Body of pancreas (tissue), 4 donors: ENCODE measurements around the gene C17orf58. TPM values are rescaled to one million over a fixed set of nuclear protein-coding genes. Genes with fewer than 3 reads are reported as not detected.

Experiments used
- ATAC-seq: fragments of 150-250 bp; one replicate; pipeline ENCODE4 v1.9.1; 2016
- DNase-seq, 4 donors: peaks; one replicate each; pipeline ENCODE4 v3.0.0-alpha.2; 2019
- H3K27ac ChIP-seq, 4 donors: fragments of 200-600 bp; sonication (generic); 1 replicate in 3 of 4; 2 replicates in 1 of 4; pipeline versions ENCODE4 v1.5.1 to v1.6.1; 2016 to 2019; ENCODE audit warnings: mild to moderate bottlenecking in 1 of 4, mixed read lengths in 1 of 4, moderate library complexity in 1 of 4
- H3K27me3 ChIP-seq, 2 donors: fragments of 200-600 bp; sonication (generic); one replicate each; pipeline ENCODE4 v1.6.0; 2016; ENCODE audit warnings: mild to moderate bottlenecking in 1 of 2
- H3K36me3 ChIP-seq, 2 donors: fragments of 200-600 bp; sonication (generic); replicated peaks in 1 of 2; 2 replicates each; pipeline ENCODE4 v1.5.1; 2016; ENCODE audit warnings: low read depth in 2 of 2; ENCODE audit not compliant: insufficient read depth in 1 of 2
- H3K4me1 ChIP-seq: fragments of 200-600 bp; sonication (generic); one replicate; pipeline ENCODE4 v1.6.0; 2016
- H3K4me3 ChIP-seq, 2 donors: fragments of 200-600 bp; sonication (generic); 1 replicate in 1 of 2; 2 replicates in 1 of 2; pipeline ENCODE4 v1.5.1; 2016 to 2019
- H3K9me3 ChIP-seq, 3 donors: fragments of 200-600 bp; sonication (generic); 1 replicate in 2 of 3; 2 replicates in 1 of 3; pipeline ENCODE4 v1.5.1; 2016
- POLR2A ChIP-seq, 3 donors: fragments of 450-650 bp; IDR thresholded peaks; one replicate each; pipeline ENCODE4 v1.6.1; 2016; ENCODE audit warnings: antibody characterized with exemption in 3 of 3, mild to moderate bottlenecking in 2 of 3
- WGBS, 2 donors: methylation state at CpG; one replicate each; pipeline ENCODE4 v1.1.5; 2017; 5-methylcytosine and 5-hydroxymethylcytosine counted together
- intact Hi-C: fragments of 100-400 bp; cut with DNase I; formaldehyde crosslinking; loops from one replicate; pipeline ENCODE4 v1.15.1; 2023
- total RNA-seq, 2 donors: library from RNA; depleted of rRNA; stranded (reverse); fragments of >200 nt; gene quantifications; one replicate each; pipeline ENCODE4 v1.1.0, GENCODE V29; 2016
- TF ChIP-seq, protein P1 (sequence below), 7 experiments: fragments of 450-650 bp in 4 of 7; fragments of 200-600 bp in 3 of 7; sonication (generic) in 3 of 7; IDR thresholded peaks; one replicate each; pipeline ENCODE4 v1.5.1; 2016 to 2019; ENCODE audit warnings: antibody characterized with exemption in 7 of 7

C17orf58 gene
- total RNA-seq, 2 donors from 2014 or later, result 6.0 to 6.3 TPM

DNA sequence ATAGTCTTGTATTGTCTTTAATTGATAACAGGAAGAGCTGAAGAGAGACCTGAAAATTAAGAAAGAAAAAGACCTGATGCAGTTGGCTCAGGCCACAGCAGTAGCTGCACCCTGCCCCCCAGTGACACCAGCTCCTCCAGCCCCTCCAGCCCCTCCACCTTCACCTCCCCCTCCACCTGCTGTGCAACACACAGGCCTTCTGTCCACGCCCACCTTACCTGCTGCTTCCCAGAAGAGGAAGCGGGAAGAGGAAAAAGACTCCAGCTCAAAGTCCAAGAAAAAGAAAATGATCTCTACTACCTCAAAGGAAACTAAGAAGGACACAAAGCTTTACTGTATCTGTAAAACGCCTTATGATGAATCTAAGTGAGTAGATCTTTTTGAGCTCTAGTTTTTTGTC, 36.8 kb downstream of the C17orf58 start:
- WGBS, 2 donors, result 79 to 89% methylated on average over 3 of the region's 3 CpGs
- H3K27ac ChIP-seq, result no peak overlapping the region
- TF ChIP-seq, protein P1, sequence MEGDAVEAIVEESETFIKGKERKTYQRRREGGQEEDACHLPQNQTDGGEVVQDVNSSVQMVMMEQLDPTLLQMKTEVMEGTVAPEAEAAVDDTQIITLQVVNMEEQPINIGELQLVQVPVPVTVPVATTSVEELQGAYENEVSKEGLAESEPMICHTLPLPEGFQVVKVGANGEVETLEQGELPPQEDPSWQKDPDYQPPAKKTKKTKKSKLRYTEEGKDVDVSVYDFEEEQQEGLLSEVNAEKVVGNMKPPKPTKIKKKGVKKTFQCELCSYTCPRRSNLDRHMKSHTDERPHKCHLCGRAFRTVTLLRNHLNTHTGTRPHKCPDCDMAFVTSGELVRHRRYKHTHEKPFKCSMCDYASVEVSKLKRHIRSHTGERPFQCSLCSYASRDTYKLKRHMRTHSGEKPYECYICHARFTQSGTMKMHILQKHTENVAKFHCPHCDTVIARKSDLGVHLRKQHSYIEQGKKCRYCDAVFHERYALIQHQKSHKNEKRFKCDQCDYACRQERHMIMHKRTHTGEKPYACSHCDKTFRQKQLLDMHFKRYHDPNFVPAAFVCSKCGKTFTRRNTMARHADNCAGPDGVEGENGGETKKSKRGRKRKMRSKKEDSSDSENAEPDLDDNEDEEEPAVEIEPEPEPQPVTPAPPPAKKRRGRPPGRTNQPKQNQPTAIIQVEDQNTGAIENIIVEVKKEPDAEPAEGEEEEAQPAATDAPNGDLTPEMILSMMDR (IDR thresholded peaks at IDR 0.05), result no peak
- TF ChIP-seq POLR2A (IDR thresholded peaks at IDR 0.05), result no peak
- H3K27me3 ChIP-seq, result no peaks in the 10 kb centered on the region
- intact Hi-C loops, result no loop called here
- H3K9me3 ChIP-seq, result no peaks in the 10 kb centered on the region
- H3K36me3 ChIP-seq, result no peaks in the 10 kb centered on the region
- DNase-seq (no peak), ATAC-seq (no peak)
- H3K4me3 ChIP-seq, result no peak overlapping the region
- no peaks in the 10 kb centered on the region for H3K4me1 ChIP-seq

DNA sequence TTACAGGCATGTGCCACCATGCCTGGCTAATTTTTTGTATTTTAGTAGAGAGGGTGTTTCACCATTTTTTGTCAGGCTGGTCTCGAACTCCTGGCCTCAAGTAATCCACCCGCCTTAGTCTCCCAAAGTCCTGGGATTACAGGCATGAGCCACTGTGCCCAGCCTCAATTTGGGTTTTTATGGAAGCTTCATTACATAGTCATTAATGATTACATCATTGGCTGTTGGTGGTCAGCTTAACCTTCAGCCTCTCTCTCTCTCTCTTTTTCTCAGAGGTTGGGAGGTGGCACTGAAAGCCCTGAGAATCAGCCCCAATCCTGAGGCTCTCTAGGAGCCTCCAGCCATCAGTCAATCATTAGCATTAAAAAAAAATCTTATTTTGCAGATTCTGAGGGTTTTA, 45.3 kb downstream of the C17orf58 start:
- intact Hi-C loops, result no loop called here
- Histone ChIP-seq H3K4me1 (no peaks in the 10 kb centered on the region), H3K27me3 (no peaks in the 10 kb centered on the region), H3K27ac (no peak overlapping the region), H3K36me3 (peaks cover 7 to 25% of the 10 kb centered on the region in 2 donors), H3K9me3 (no peaks in the 10 kb centered on the region), H3K4me3 (no peak overlapping the region)
- ATAC-seq (no peak), DNase-seq (no peak)
- 97 to 100% methylated on average over 2 of the region's 2 CpGs for WGBS, 2 donors
- no peak for TF ChIP-seq POLR2A (IDR thresholded peaks at IDR 0.05)
- TF ChIP-seq, protein P1 (IDR thresholded peaks at IDR 0.05), result no peak

DNA sequence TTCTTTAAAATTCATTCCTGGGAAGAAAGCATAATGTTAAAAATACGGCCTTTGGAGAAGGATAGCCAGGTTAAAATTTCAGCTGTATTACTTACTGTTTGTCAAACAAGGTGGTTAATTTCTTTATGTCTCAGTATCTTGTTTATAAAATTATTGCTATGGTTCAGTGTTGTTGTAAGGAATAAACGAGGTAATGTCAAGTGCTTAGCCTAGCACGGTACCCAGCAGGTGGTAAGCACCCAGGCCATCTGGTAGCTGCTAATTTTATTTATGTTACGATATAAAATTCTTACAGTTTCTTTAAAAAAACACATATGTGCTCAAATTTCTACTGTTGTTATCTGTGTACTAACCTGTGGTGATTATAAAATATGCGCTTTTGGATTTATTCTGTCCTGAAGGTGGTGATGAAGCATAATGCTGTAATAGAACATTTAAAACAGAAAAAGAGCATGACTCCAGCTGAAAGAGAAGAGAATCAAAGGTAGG, 48.9 kb downstream of the C17orf58 start:
- 91 to 94% methylated on average over 5 of the region's 5 CpGs for WGBS, 2 donors
- DNase-seq (no peak), ATAC-seq (no peak)
- intact Hi-C loops, result no loop called here
- no peak overlapping the region for H3K4me3 ChIP-seq
- no peaks in the 10 kb centered on the region for H3K27me3 ChIP-seq
- no peaks in the 10 kb centered on the region for H3K9me3 ChIP-seq
- TF ChIP-seq, protein P1 (IDR thresholded peaks at IDR 0.05), result no peak
- TF ChIP-seq POLR2A (IDR thresholded peaks at IDR 0.05), result no peak
- H3K4me1 ChIP-seq, result no peaks in the 10 kb centered on the region
- H3K27ac ChIP-seq, result no peak overlapping the region
- H3K36me3 ChIP-seq, result peaks cover 17 to 42% of the 10 kb centered on the region in 2 donors

DNA sequence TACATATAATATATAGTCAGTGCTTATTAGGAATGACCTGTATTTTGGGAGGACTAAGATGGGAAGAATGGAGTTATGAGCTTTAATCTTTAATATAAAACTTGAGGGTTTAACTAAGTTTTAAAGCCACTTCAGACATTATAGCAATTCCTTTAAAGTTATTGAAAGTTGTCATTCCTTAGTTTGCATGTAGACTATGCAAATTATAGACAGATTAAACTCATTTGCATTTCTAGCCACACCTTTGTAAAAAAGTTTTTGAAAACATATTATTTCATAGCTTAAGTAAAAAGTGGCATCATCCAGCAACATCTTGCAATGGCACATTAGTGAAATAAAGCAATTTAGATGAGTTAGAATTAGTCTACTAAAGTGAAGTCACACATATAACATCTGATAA, 49.8 kb downstream of the C17orf58 start:
- TF ChIP-seq, protein P1 (IDR thresholded peaks at IDR 0.05), result no peak
- ATAC-seq, result no peak
- peaks cover 17 to 43% of the 10 kb centered on the region in 2 donors for H3K36me3 ChIP-seq

DNA sequence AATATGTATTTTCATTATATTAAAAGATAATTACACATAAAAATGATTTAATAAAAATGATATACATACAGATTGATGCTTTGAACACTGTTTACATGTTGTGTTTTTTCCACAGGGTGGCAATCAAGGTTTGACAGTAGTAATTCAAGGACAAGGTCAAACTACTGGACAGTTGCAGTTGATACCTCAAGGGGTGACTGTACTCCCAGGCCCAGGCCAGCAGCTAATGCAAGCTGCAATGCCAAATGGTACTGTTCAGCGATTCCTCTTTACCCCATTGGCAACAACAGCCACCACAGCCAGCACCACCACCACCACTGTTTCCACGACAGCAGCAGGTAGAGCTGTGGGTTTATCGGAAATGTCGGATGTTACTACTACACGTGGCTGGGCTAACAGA, 52.2 kb downstream of the C17orf58 start:
- WGBS, 2 donors, result 87 to 89% methylated on average over 5 of the region's 5 CpGs
- H3K27ac ChIP-seq, result no peak overlapping the region
- H3K9me3 ChIP-seq, result no peaks in the 10 kb centered on the region
- TF ChIP-seq, protein P1 (IDR thresholded peaks at IDR 0.05), result no peak
- no peak for TF ChIP-seq POLR2A (IDR thresholded peaks at IDR 0.05)
- H3K4me1 ChIP-seq, result no peaks in the 10 kb centered on the region
- H3K4me3 ChIP-seq, result no peak overlapping the region
- DNase-seq, result no peak
- no peak for ATAC-seq
- H3K27me3 ChIP-seq, result no peaks in the 10 kb centered on the region
- intact Hi-C loops, result no loop called here
- peaks cover 17 to 46% of the 10 kb centered on the region in 2 donors for H3K36me3 ChIP-seq

More for the DNA sequence above, 49.8 kb downstream of the C17orf58 start:
- no peaks in the 10 kb centered on the region for H3K4me1 ChIP-seq
- no peaks in the 10 kb centered on the region for H3K27me3 ChIP-seq
- no peak overlapping the region for H3K4me3 ChIP-seq
- DNase-seq, result no peak
- no peaks in the 10 kb centered on the region for H3K9me3 ChIP-seq
- no peak overlapping the region for H3K27ac ChIP-seq
- intact Hi-C loops, result no loop called here
